Measurements from ENCODE around the gene RCN2. TPM values are rescaled to one million over a fixed set of nuclear protein-coding genes. Genes with fewer than 3 reads are reported as not detected.

RCN2 gene
- total and polyA plus RNA-seq, 9 donors: 51.2 to 131 (median 105) TPM

GRCh38 chr15:76901965-76902364, 29.6 kb upstream of the RCN2 start:
- 100% methylated on average over 1 of the region's 2 CpGs for WGBS (ENCODE audit: insufficient coverage)
- H3K4me1 ChIP-seq (ENCODE audit: control insufficient read depth, insufficient read depth, low read length): peaks cover 13% of the 10 kb centered on the region
- H3K27me3 ChIP-seq (ENCODE audit: control insufficient read depth, insufficient read depth, low read length): no peaks in the 10 kb centered on the region
- no peak overlapping the region for H3K4me3 ChIP-seq (ENCODE audit: low read length)
- H3K27ac ChIP-seq (ENCODE audit: low read length): no peak overlapping the region
- no peak for DNase-seq
- no peaks in the 10 kb centered on the region for H3K36me3 ChIP-seq (ENCODE audit: control insufficient read depth, insufficient read depth, low read length)
- peaks cover 4% of the 10 kb centered on the region for H3K9me3 ChIP-seq (replicated peaks; ENCODE audit: control insufficient read depth, low read depth, low read length)

DNA sequence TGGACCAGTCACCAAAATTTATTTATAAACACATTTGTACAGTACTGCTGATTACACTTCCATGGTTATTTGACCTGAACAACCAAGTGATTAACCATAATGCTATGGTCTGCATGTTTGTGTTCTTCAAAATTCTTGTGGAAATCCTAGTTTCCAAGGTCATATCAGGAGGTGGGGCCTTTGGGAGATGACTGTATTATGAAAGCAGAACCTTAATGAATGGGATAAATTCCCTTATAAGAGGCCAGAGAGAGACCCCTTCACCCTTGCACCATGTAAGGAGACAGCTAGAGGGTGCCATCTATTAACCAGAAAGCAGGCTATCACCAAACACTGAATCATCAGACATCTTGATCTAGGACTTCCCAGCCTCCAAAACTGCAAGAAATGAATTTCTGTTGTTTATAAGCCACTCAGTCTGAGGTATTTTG, 28.3 kb upstream of the RCN2 start:
- H3K36me3 ChIP-seq (ENCODE audit: control insufficient read depth, insufficient read depth, low read length): no peaks in the 10 kb centered on the region
- H3K4me1 ChIP-seq (ENCODE audit: control insufficient read depth, insufficient read depth, low read length): peaks cover 13% of the 10 kb centered on the region
- H3K27ac ChIP-seq (ENCODE audit: low read length): no peak overlapping the region
- DNase-seq: peak; percentile 23
- peaks cover 2% of the 10 kb centered on the region for H3K9me3 ChIP-seq (replicated peaks; ENCODE audit: control insufficient read depth, low read depth, low read length)
- H3K27me3 ChIP-seq (ENCODE audit: control insufficient read depth, insufficient read depth, low read length): no peaks in the 10 kb centered on the region
- no peak overlapping the region for H3K4me3 ChIP-seq (ENCODE audit: low read length)

DNA sequence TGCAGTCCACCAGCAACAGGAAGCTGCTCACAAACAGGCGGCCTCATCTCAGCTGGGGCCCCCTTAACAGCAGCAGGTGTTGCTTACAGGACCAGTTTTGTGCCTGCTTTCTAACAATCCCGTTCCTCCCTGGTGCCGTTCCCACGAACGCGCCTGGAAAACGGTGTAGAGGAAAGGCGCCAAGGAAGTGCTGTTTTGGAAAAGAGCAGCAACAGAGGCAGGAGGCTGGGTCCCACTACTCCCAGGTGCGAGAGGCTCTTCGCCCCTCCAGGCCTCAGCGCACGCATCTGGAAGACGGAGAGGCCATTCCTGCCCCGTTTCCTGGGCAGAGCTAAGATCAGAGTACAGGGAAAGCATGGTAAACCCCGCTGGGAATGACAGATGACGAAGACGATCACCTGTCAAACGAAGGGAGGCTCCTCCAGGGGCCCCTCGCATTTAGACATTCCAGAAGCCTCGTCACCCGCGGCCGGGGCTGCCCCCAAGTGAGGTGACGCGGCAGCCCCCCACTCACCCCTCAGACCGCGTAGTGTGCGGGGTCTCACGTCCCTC, 27.0 kb upstream of the RCN2 start:
- WGBS (ENCODE audit: insufficient coverage): 2% methylated on average over 28 of the region's 29 CpGs
- Histone ChIP-seq H3K4me3 (ENCODE audit: low read length) (peak overlapping the region; percentile 94), H3K27ac (ENCODE audit: low read length) (peak overlapping the region; percentile 95), H3K4me1 (ENCODE audit: control insufficient read depth, insufficient read depth, low read length) (peaks cover 13% of the 10 kb centered on the region), H3K9me3 (replicated peaks; ENCODE audit: control insufficient read depth, low read depth, low read length) (no peaks in the 10 kb centered on the region), H3K27me3 (ENCODE audit: control insufficient read depth, insufficient read depth, low read length) (no peaks in the 10 kb centered on the region), H3K36me3 (ENCODE audit: control insufficient read depth, insufficient read depth, low read length) (no peaks in the 10 kb centered on the region)
- peak; percentile 66 for DNase-seq

DNA sequence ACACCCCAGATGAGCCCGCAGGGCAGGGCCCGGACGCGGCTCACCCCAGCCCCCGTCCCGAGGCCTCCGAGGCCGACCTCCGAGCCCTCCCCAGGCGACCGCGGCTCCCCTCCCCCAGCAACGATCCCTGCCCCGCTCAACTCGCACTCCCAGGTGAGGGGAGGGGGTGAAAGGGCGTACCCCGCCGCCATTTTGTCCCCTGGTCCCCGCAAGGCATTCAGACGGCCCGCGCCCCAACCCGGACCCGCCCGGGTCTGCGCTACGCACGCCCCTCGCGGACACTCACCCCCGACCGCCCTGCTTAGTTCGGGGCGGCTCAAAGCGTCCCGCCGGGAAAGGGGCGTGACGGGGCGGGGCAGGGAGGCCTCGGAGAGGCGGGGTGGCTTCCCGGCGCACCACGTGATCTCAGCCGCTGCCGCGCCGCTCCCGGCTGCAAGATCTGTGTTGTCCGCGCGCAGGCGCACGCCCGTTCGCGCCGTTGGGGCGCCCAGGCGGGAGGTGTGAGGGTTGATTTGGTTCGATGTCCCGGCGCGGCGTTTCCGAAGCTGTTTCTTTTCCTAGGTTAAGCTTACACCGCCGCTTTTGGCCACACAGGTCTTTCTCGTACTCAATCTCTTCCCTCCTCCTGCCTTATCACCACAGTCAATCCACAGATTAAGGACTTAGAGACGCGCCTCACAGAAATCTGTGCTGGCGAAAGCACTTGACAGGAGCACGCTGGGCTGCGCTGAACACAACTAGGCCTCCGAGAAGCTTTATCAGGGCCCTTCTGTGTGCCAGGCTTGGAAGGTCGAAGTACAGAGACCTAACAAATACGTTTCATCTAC, 26.3 kb upstream of the RCN2 start, which contains the start of gene SCAPER:
TSS of gene SCAPER (minus strand) at position 328 of the 827 bp plus-strand sequence. CDS start 21,523 bp downstream, outside the sequence.
- peak within 1 kb of the TSS; percentile 94 for H3K4me3 ChIP-seq (ENCODE audit: low read length)
- H3K4me1 ChIP-seq (ENCODE audit: control insufficient read depth, insufficient read depth, low read length): peaks cover 13% of the 10 kb centered on the region
- under 1% methylated on average over 44 of the region's 78 CpGs for WGBS (ENCODE audit: insufficient coverage)
- no peaks in the 10 kb centered on the region for H3K9me3 ChIP-seq (replicated peaks; ENCODE audit: control insufficient read depth, low read depth, low read length)
- peak; percentile 96 for DNase-seq
- no peaks in the 10 kb centered on the region for H3K36me3 ChIP-seq (ENCODE audit: control insufficient read depth, insufficient read depth, low read length)
- peak within 1 kb of the TSS; percentile 95 for H3K27ac ChIP-seq (ENCODE audit: low read length)
- no peaks in the 10 kb centered on the region for H3K27me3 ChIP-seq (ENCODE audit: control insufficient read depth, insufficient read depth, low read length)

GRCh38 chr15:76905855-76906254, 25.7 kb upstream of the RCN2 start:
- WGBS (ENCODE audit: insufficient coverage): 0% methylated on average over 1 of the region's 9 CpGs
- DNase-seq: peak; percentile 37
- H3K36me3 ChIP-seq (ENCODE audit: control insufficient read depth, insufficient read depth, low read length): no peaks in the 10 kb centered on the region
- peaks cover 13% of the 10 kb centered on the region for H3K4me1 ChIP-seq (ENCODE audit: control insufficient read depth, insufficient read depth, low read length)
- no peaks in the 10 kb centered on the region for H3K27me3 ChIP-seq (ENCODE audit: control insufficient read depth, insufficient read depth, low read length)
- peak overlapping the region; percentile 94 for H3K4me3 ChIP-seq (ENCODE audit: low read length)
- no peaks in the 10 kb centered on the region for H3K9me3 ChIP-seq (replicated peaks; ENCODE audit: control insufficient read depth, low read depth, low read length)
- peak overlapping the region; percentile 93 for H3K27ac ChIP-seq (ENCODE audit: low read length)

DNA sequence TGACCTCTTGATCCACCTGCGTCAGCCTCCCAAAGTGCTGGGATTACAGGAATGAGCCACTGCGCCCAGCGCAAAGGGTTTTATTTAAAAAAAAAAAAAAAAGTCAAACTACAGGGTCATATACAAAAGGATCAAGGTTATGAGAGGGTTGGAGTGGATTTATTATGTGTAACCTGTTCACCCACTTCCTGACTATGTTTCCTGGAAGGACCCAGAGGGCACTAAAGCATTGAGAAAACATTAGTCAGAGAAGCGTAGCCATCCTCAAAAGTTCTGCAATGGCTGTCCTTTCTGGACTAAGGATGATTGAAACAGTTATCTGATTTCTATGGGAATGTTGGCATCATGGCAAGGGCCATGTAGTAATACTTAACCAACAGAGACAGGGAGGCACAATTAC, 19.1 kb upstream of the RCN2 start:
- no peaks in the 10 kb centered on the region for H3K9me3 ChIP-seq (replicated peaks; ENCODE audit: control insufficient read depth, low read depth, low read length)
- no peak overlapping the region for H3K4me3 ChIP-seq (ENCODE audit: low read length)
- H3K4me1 ChIP-seq (ENCODE audit: control insufficient read depth, insufficient read depth, low read length): no peaks in the 10 kb centered on the region
- no peak for DNase-seq
- 83% methylated on average over 1 of the region's 4 CpGs for WGBS (ENCODE audit: insufficient coverage)
- peaks cover 3% of the 10 kb centered on the region for H3K27me3 ChIP-seq (ENCODE audit: control insufficient read depth, insufficient read depth, low read length)
- no peak overlapping the region for H3K27ac ChIP-seq (ENCODE audit: low read length)
- H3K36me3 ChIP-seq (ENCODE audit: control insufficient read depth, insufficient read depth, low read length): no peaks in the 10 kb centered on the region

DNA sequence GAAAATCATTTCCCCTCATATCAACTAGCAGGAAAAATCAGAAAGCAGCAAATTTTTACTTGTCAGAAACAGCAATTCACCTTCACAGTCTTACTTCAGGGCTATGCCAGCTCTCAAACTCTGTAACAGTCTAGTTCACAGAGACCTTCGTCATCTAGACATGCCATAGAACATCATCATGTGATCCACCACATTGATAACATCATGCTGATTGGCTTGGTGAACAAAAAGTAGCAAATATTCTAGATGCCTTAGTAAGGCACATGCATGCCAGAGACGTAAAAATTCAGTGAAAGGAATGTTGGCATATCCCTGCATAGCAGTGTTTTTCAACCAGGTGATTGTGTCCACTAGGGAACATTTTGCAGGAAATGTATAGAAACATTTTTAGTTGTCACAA, 17.8 kb upstream of the RCN2 start:
- DNase-seq: no peak
- Histone ChIP-seq H3K27ac (ENCODE audit: low read length) (no peak overlapping the region), H3K9me3 (replicated peaks; ENCODE audit: control insufficient read depth, low read depth, low read length) (no peaks in the 10 kb centered on the region), H3K36me3 (ENCODE audit: control insufficient read depth, insufficient read depth, low read length) (no peaks in the 10 kb centered on the region), H3K4me1 (ENCODE audit: control insufficient read depth, insufficient read depth, low read length) (no peaks in the 10 kb centered on the region), H3K27me3 (ENCODE audit: control insufficient read depth, insufficient read depth, low read length) (peaks cover 3% of the 10 kb centered on the region), H3K4me3 (ENCODE audit: low read length) (no peak overlapping the region)
- WGBS (ENCODE audit: insufficient coverage): 40% methylated on average over 1 of the region's 2 CpGs

DNA sequence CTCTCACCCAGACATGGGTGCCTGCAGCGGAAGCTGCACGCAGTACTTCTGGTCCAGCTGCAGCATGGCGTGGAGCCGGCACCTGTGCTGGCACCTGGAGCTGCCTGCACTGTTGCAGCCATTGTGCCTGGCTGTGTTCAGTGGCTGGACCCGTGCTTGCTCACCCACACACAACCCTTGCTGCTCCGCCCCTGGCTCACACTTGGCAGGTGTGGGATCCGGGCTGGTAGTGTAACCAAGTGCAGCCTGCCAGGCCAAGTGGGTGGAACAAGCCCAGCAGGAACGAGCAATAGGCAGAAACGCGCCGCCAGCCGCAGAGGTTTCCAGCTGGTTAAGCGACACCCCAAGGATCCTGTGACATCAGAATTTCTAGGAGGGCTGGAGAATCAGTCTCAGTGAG, 15.2 kb upstream of the RCN2 start:
- Histone ChIP-seq H3K9me3 (replicated peaks; ENCODE audit: control insufficient read depth, low read depth, low read length) (no peaks in the 10 kb centered on the region), H3K4me3 (ENCODE audit: low read length) (no peak overlapping the region), H3K27me3 (ENCODE audit: control insufficient read depth, insufficient read depth, low read length) (peaks cover 3% of the 10 kb centered on the region), H3K36me3 (ENCODE audit: control insufficient read depth, insufficient read depth, low read length) (no peaks in the 10 kb centered on the region), H3K4me1 (ENCODE audit: control insufficient read depth, insufficient read depth, low read length) (no peaks in the 10 kb centered on the region), H3K27ac (ENCODE audit: low read length) (no peak overlapping the region)
- no peak for DNase-seq
- 72% methylated on average over 12 of the region's 13 CpGs for WGBS (ENCODE audit: insufficient coverage)

- Histone ChIP-seq H3K27ac (ENCODE audit: low read length) (no peak overlapping the region), H3K36me3 (ENCODE audit: control insufficient read depth, insufficient read depth, low read length) (no peaks in the 10 kb centered on the region), H3K9me3 (replicated peaks; ENCODE audit: control insufficient read depth, low read depth, low read length) (no peaks in the 10 kb centered on the region), H3K4me1 (ENCODE audit: control insufficient read depth, insufficient read depth, low read length) (peaks cover 2% of the 10 kb centered on the region), H3K4me3 (ENCODE audit: low read length) (no peak overlapping the region), H3K27me3 (ENCODE audit: control insufficient read depth, insufficient read depth, low read length) (no peaks in the 10 kb centered on the region)
- WGBS (ENCODE audit: insufficient coverage): 60% methylated on average over 2 of the region's 3 CpGs
- no peak for DNase-seq
Observed at GRCh38 chr15:76928201-76928600, 3.3 kb upstream of the RCN2 start.

- Histone ChIP-seq H3K27me3 (ENCODE audit: control insufficient read depth, insufficient read depth, low read length) (no peaks in the 10 kb centered on the region), H3K4me3 (ENCODE audit: low read length) (no peak overlapping the region), H3K36me3 (ENCODE audit: control insufficient read depth, insufficient read depth, low read length) (peaks cover 3% of the 10 kb centered on the region), H3K4me1 (ENCODE audit: control insufficient read depth, insufficient read depth, low read length) (peaks cover 2% of the 10 kb centered on the region), H3K27ac (ENCODE audit: low read length) (no peak overlapping the region), H3K9me3 (replicated peaks; ENCODE audit: control insufficient read depth, low read depth, low read length) (no peaks in the 10 kb centered on the region)
- no peak for DNase-seq
Observed at GRCh38 chr15:76929011-76929760, 2.4 kb upstream of the RCN2 start.
